ENCODE measurements around the gene TLE4. TPM values are rescaled to one million over a fixed set of nuclear protein-coding genes. Genes with fewer than 3 reads are reported as not detected.

Gene TLE4
- total and polyA plus RNA-seq, 2 donors from 2014 or later = 5.5 to 35.7 TPM

DNA sequence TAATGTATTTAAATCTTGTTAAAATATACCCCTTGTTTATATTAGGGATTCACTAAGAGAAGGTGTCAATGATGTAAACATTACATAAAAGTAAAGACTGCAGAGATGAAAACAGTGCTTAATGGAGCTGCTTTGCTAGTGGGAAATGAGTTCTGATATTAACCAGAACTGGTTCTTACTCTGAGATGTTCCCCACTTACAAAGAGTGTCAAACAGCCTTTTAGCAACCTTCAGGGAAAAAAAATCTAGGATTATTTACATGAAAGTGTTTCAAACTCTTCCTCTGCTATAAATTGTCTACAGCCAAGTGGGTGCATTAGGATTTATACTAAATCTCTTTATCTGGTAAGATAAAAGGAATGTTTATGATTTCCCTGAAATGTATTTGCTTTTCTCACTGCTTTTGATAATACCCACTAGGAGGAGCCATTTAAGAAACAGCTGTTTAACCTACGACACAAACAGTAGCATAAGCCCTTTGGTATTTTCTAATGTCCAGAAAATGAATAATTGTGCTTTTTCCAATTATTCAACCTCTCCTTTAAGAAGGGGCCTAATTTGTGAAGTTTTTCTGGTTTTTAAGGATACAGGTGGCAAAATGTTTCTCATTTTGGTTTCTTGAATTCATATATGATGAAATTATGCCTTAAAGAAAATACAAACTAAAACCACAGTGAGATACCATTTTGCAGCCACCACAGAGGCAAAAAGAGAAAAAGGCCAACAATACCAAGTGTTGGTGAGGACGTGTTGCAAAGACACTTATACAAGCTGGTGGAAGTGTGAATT is 186.3 kb downstream of the TLE4 start:
- Histone ChIP-seq H3K27me3 (ENCODE audit: control insufficient read depth, insufficient read depth, low read length) (no peaks in the 10 kb centered on the region), H3K4me3 (ENCODE audit: low read length in 3 of 3) (no peak overlapping the region), H3K9me3 (ENCODE audit: control insufficient read depth in 2 of 3, insufficient read depth in 1 of 3, low read length in 3 of 3) (no peaks in the 10 kb centered on the region), H3K36me3 (ENCODE audit: control insufficient read depth in 2 of 3, insufficient read depth in 3 of 3, low read length in 3 of 3) (no peaks in the 10 kb centered on the region), H3K9ac (ENCODE audit: low read length in 3 of 3) (no peak overlapping the region), H3K4me1 (ENCODE audit: control insufficient read depth in 2 of 3, insufficient read depth in 2 of 3, low read depth in 1 of 3, low read length in 3 of 3) (no peaks in the 10 kb centered on the region), H3K27ac (ENCODE audit: low read depth in 2 of 2, low read length in 2 of 2) (no peak overlapping the region)
- DNase-seq = no peak
- intact Hi-C loops (cut with DNase I) = no loop called here
- TF ChIP-seq, protein P1, sequence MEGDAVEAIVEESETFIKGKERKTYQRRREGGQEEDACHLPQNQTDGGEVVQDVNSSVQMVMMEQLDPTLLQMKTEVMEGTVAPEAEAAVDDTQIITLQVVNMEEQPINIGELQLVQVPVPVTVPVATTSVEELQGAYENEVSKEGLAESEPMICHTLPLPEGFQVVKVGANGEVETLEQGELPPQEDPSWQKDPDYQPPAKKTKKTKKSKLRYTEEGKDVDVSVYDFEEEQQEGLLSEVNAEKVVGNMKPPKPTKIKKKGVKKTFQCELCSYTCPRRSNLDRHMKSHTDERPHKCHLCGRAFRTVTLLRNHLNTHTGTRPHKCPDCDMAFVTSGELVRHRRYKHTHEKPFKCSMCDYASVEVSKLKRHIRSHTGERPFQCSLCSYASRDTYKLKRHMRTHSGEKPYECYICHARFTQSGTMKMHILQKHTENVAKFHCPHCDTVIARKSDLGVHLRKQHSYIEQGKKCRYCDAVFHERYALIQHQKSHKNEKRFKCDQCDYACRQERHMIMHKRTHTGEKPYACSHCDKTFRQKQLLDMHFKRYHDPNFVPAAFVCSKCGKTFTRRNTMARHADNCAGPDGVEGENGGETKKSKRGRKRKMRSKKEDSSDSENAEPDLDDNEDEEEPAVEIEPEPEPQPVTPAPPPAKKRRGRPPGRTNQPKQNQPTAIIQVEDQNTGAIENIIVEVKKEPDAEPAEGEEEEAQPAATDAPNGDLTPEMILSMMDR (IDR thresholded peaks at IDR 0.05; ENCODE audit: borderline replicate concordance, extremely low read depth, insufficient read depth) = peak; percentile 12
- no peak for FAIRE-seq

DNA sequence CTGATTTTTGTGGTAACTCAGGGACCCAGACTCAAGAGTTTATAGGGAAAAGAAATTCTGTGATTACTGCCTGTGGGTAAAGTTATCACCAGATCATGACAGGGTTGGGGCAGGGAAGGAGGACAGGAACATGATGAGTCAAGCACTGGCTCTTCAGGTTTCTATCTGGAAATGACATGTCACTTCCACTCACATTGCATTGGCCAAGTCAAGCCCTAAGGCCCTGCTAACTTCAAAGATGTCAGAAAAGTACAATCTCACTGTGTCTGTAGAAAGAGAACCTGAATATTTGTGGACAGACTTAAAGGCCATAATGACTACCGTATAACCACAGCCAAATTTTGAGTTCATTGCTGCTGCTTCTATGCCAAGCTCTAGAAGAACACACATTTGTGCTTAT is 187.7 kb downstream of the TLE4 start:
- Histone ChIP-seq H3K4me3 (ENCODE audit: low read length in 3 of 3) (no peak overlapping the region), H3K27ac (ENCODE audit: low read depth in 2 of 2, low read length in 2 of 2) (no peak overlapping the region), H3K4me1 (ENCODE audit: control insufficient read depth in 2 of 3, insufficient read depth in 2 of 3, low read depth in 1 of 3, low read length in 3 of 3) (no peaks in the 10 kb centered on the region), H3K27me3 (ENCODE audit: control insufficient read depth, insufficient read depth, low read length) (no peaks in the 10 kb centered on the region), H3K36me3 (ENCODE audit: control insufficient read depth in 2 of 3, insufficient read depth in 3 of 3, low read length in 3 of 3) (no peaks in the 10 kb centered on the region), H3K9ac (ENCODE audit: low read length in 3 of 3) (no peak overlapping the region), H3K9me3 (ENCODE audit: control insufficient read depth in 2 of 3, insufficient read depth in 1 of 3, low read length in 3 of 3) (no peaks in the 10 kb centered on the region)
- TF ChIP-seq, protein P1 (IDR thresholded peaks at IDR 0.05; ENCODE audit: borderline replicate concordance, extremely low read depth, insufficient read depth) = no peak
- intact Hi-C loops (cut with DNase I) = no loop called here
- FAIRE-seq = no peak
- DNase-seq = no peak

DNA sequence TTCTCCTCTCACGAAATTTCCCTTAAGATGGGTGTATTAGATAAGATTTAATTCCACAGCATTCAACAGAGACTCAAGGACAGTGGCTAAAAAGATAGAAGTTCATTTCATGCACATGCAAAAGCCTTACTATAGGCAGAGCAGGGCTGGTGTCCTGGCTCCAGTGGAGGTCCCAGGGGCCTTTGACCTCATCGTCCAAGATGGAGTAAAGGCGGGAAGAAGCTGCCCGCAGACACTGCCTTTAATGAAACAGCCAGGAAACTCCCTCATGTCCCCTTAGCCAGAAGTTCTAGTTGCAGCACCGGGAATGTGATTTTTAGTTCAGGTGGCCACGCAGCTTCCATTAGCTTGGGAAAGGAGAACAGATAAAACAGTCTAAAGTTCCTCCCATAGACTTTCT is 190.3 kb downstream of the TLE4 start:
- DNase-seq (no peak), FAIRE-seq (no peak)
- no peaks in the 10 kb centered on the region for H3K4me1 ChIP-seq (ENCODE audit: control insufficient read depth in 2 of 3, insufficient read depth in 2 of 3, low read depth in 1 of 3, low read length in 3 of 3)
- no peak overlapping the region for H3K4me3 ChIP-seq (ENCODE audit: low read length in 3 of 3)
- no peaks in the 10 kb centered on the region for H3K36me3 ChIP-seq (ENCODE audit: control insufficient read depth in 2 of 3, insufficient read depth in 3 of 3, low read length in 3 of 3)
- intact Hi-C loops (cut with DNase I) = no loop called here
- H3K9me3 ChIP-seq (ENCODE audit: control insufficient read depth in 2 of 3, insufficient read depth in 1 of 3, low read length in 3 of 3) = no peaks in the 10 kb centered on the region
- TF ChIP-seq, protein P1 (IDR thresholded peaks at IDR 0.05; ENCODE audit: borderline replicate concordance, extremely low read depth, insufficient read depth) = no peak
- H3K27ac ChIP-seq (ENCODE audit: low read depth in 2 of 2, low read length in 2 of 2) = no peak overlapping the region
- no peaks in the 10 kb centered on the region for H3K27me3 ChIP-seq (ENCODE audit: control insufficient read depth, insufficient read depth, low read length)
- no peak overlapping the region for H3K9ac ChIP-seq (ENCODE audit: low read length in 3 of 3)
